Glutamatergic neuron (in vitro differentiated cells): Measurements from ENCODE around the gene RGS19. TPM values are rescaled to one million over a fixed set of nuclear protein-coding genes. Genes with fewer than 3 reads are reported as not detected.

Experiments used
- DNase-seq: peaks from one replicate; pipeline ENCODE4 v3.0.0; 2022
- H3K27ac Mint-ChIP-seq: one replicate; pipeline ENCODE4 v1.8.0; 2020; ENCODE audit warnings: mild to moderate bottlenecking, mixed read lengths, inconsistent platforms; ENCODE audit not compliant: unreplicated experiment
- H3K27me3 Mint-ChIP-seq: one replicate; pipeline ENCODE4 v1.8.0; 2020; ENCODE audit warnings: mild to moderate bottlenecking, moderate library complexity, mixed read lengths, inconsistent platforms; ENCODE audit not compliant: unreplicated experiment
- H3K36me3 Mint-ChIP-seq: one replicate; pipeline ENCODE4 v1.8.0; 2020; ENCODE audit warnings: mild to moderate bottlenecking, mixed read lengths, inconsistent platforms; ENCODE audit not compliant: unreplicated experiment
- H3K4me1 Mint-ChIP-seq: one replicate; pipeline ENCODE4 v1.8.0; 2020; ENCODE audit warnings: mild to moderate bottlenecking, low read depth, mixed read lengths, inconsistent platforms; ENCODE audit not compliant: unreplicated experiment
- H3K4me3 Mint-ChIP-seq: one replicate; pipeline ENCODE4 v1.8.0; 2020; ENCODE audit warnings: mild to moderate bottlenecking, mixed read lengths, inconsistent platforms; ENCODE audit not compliant: unreplicated experiment
- H3K9me3 Mint-ChIP-seq: one replicate; pipeline ENCODE4 v1.8.0; 2020; ENCODE audit warnings: mild to moderate bottlenecking, moderate library complexity, mixed read lengths, inconsistent platforms; ENCODE audit not compliant: unreplicated experiment
- CTCF ChIP-seq: fragments of 200-600 bp; sonication (generic); IDR thresholded peaks from one replicate; pipeline ENCODE4 v1.5.0; 2021; ENCODE audit not compliant: partially characterized antibody, unreplicated experiment
- total RNA-seq: library from RNA; stranded (reverse); fragmentation: NEBNext Ultra II Directional; extraction: Animal tissue kit (Norgen Biotek cat#: 25700); gene quantifications from one replicate; pipeline ENCODE4 v1.2.1, GENCODE V29; 2021; ENCODE audit not compliant: unreplicated experiment

The RGS19 gene
- total RNA-seq, 1 donor from 2014 or later: 4.4 TPM

GRCh38 chr20:64100566-64100888, 21.2 kb upstream of the RGS19 start:
- Mint-ChIP-seq H3K27ac (no peak overlapping the region), H3K27me3 (peaks cover 18% of the 10 kb centered on the region), H3K9me3 (peaks cover 5% of the 10 kb centered on the region), H3K36me3 (peaks cover 5% of the 10 kb centered on the region), H3K4me1 (peaks cover 3% of the 10 kb centered on the region), H3K4me3 (no peak overlapping the region)
- TF ChIP-seq CTCF: no peak
- no peak for DNase-seq

GRCh38 chr20:64099880-64100565, 20.7 kb upstream of the RGS19 start:
- H3K27me3 Mint-ChIP-seq: peaks cover 20% of the 10 kb centered on the region
- peaks cover 5% of the 10 kb centered on the region for H3K9me3 Mint-ChIP-seq
- no peak overlapping the region for H3K27ac Mint-ChIP-seq
- DNase-seq: no peak
- peaks cover 3% of the 10 kb centered on the region for H3K4me1 Mint-ChIP-seq
- no peak for TF ChIP-seq CTCF
- H3K4me3 Mint-ChIP-seq: no peak overlapping the region
- H3K36me3 Mint-ChIP-seq: peaks cover 5% of the 10 kb centered on the region

- no peak for DNase-seq
- Mint-ChIP-seq H3K36me3 (peaks cover 5% of the 10 kb centered on the region), H3K4me3 (no peak overlapping the region), H3K9me3 (peaks cover 5% of the 10 kb centered on the region), H3K4me1 (peaks cover 3% of the 10 kb centered on the region), H3K27ac (no peak overlapping the region), H3K27me3 (peaks cover 20% of the 10 kb centered on the region)
- no peak for TF ChIP-seq CTCF
Observed at GRCh38 chr20:64099086-64099786, 19.9 kb upstream of the RGS19 start.

- no peak for TF ChIP-seq CTCF
- H3K27ac Mint-ChIP-seq: no peak overlapping the region
- DNase-seq: no peak
- peaks cover 5% of the 10 kb centered on the region for H3K9me3 Mint-ChIP-seq
- peaks cover 3% of the 10 kb centered on the region for H3K4me1 Mint-ChIP-seq
- no peak overlapping the region for H3K4me3 Mint-ChIP-seq
- H3K36me3 Mint-ChIP-seq: peaks cover 5% of the 10 kb centered on the region
- H3K27me3 Mint-ChIP-seq: peaks cover 17% of the 10 kb centered on the region
Observed at GRCh38 chr20:64098471-64099013, 19.2 kb upstream of the RGS19 start.

- peaks cover 20% of the 10 kb centered on the region for H3K27me3 Mint-ChIP-seq
- H3K4me1 Mint-ChIP-seq: peaks cover 10% of the 10 kb centered on the region
- H3K4me3 Mint-ChIP-seq: peak overlapping the region; percentile 1
- H3K27ac Mint-ChIP-seq: peak overlapping the region; percentile 2
- no peak for TF ChIP-seq CTCF
- no peak for DNase-seq
- H3K9me3 Mint-ChIP-seq: peaks cover 7% of the 10 kb centered on the region
- peaks cover 5% of the 10 kb centered on the region for H3K36me3 Mint-ChIP-seq
Observed at GRCh38 chr20:64096535-64096934, 17.2 kb upstream of the RGS19 start.
